Heart right ventricle (tissue), 16 donors: ENCODE data around the gene XG. TPM values are rescaled to one million over a fixed set of nuclear protein-coding genes. Genes with fewer than 3 reads are reported as not detected.
"Not testable (repeated sequence)": the region's sequence is repeated elsewhere in the genome, so short reads cannot be mapped to it uniquely, and the experiment has no call there.

Experiments used
- ATAC-seq, 8 donors: fragments of 200-7000 bp; cut with Tn5 transposase; one replicate each; pipeline ENCODE4 v1.9.1; 2020; ENCODE audit warnings: mild to moderate bottlenecking in 8 of 8, moderate library complexity in 8 of 8, moderate number of reproducible peaks in 1 of 8
- DNase-seq, 2 donors: peaks; one replicate each; pipeline ENCODE4 v3.0.0-alpha.2; 2020
- H3K27ac ChIP-seq, 10 donors: fragments of 200-600 bp; sonication (generic) in 2 of 10; one replicate each; pipeline versions ENCODE4 v1.5.0 to v1.8.0; 2020 to 2022; ENCODE audit warnings: mild to moderate bottlenecking in 3 of 10
- H3K27me3 ChIP-seq, 7 donors: fragments of 200-600 bp; one replicate each; pipeline ENCODE4 v1.8.0; 2021 to 2022; ENCODE audit warnings: mild to moderate bottlenecking in 2 of 7
- H3K36me3 ChIP-seq, 9 donors: fragments of 200-600 bp; sonication (generic) in 1 of 9; one replicate each; pipeline versions ENCODE4 v1.5.0 to v1.8.0; 2020 to 2022; ENCODE audit warnings: mild to moderate bottlenecking in 2 of 9
- H3K4me1 ChIP-seq, 9 donors: fragments of 200-600 bp; sonication (generic) in 1 of 9; one replicate each; pipeline versions ENCODE4 v1.5.0 to v1.8.0; 2020 to 2022; ENCODE audit warnings: mild to moderate bottlenecking in 4 of 9
- H3K4me3 ChIP-seq, 10 donors: fragments of 200-600 bp; sonication (generic) in 2 of 10; one replicate each; pipeline versions ENCODE4 v1.5.0 to v1.8.0; 2020 to 2022; ENCODE audit warnings: mild to moderate bottlenecking in 7 of 10, moderate library complexity in 2 of 10
- H3K9me3 ChIP-seq, 11 donors: fragments of 200-600 bp in 10 of 11; sonication (generic) in 2 of 11; one replicate each; pipeline versions ENCODE4 v1.5.0 to v1.8.0; 2013 to 2022; ENCODE audit warnings: mild to moderate bottlenecking in 2 of 11, control low read depth in 1 of 11, moderate library complexity in 1 of 11
- CTCF ChIP-seq, 9 donors: fragments of 200-600 bp; sonication (generic) in 2 of 9; IDR thresholded peaks; one replicate each; pipeline versions ENCODE4 v1.5.0 to v1.8.0; 2021 to 2022; ENCODE audit warnings: antibody characterized with exemption in 9 of 9, mild to moderate bottlenecking in 5 of 9, moderate library complexity in 1 of 9
- WGBS, 2 donors: extraction: QIAGEN DNeasy Blood & Tissue Kit; methylation state at CpG; one replicate each; pipeline ENCODE4 v1.1.7; 2013; ENCODE audit warnings: inconsistent platforms in 1 of 2; 5-methylcytosine and 5-hydroxymethylcytosine counted together
- intact Hi-C, 10 donors: fragments of 100-400 bp; cut with DNase I; formaldehyde crosslinking; loops; one replicate each; pipeline versions ENCODE4 v1.11.1 to v1.14.2; 2022
- polyA plus RNA-seq, 2 donors: library from polyadenylated mRNA; stranded (reverse); fragments of 200-250 nt; gene quantifications; one replicate each; pipeline ENCODE4 v1.2.3, GENCODE V29; 2013
- total RNA-seq, 10 donors: library from RNA; stranded (reverse); fragmentation: NEBNext Ultra II Directional in 3 of 10; extraction: Animal tissue kit (Norgen Biotek cat#: 25700) in 3 of 10; gene quantifications; one replicate each; pipeline versions ENCODE4 v1.2.1 to v1.2.4, GENCODE V29; 2021 to 2023
- donor health status: Arrhythmogenic right ventricular cardiomyopathy.
- donor health status: ischemic (EF 13 %, LVEDD 7.1; RV severe dilation, severe dysfunction).
- donor health status: healthy with polysubstance abuse.
- donor health status: DM: no; HTN: yes; CAD: no.
- donor health status: DM: no; HTN: no; CAD: no.
- donor health status: ischemic (EF 25% LVEDD 6.9; RV normal size, moderate dysfunction).
- donor health status: ischemic (EF 25% LVEDD 5.7; RV mildly dilated, moderate dysfunction).
- donor health status: healthy.
- donor health status: DM: yes; HTN: yes; CAD: no.
- donor health status: Ischemic cardiomyopathy.
- donor health status: ischemic (EF 35%, LVEDD 5.7; RV mildly dilated, moderate dysfunction).
- donor health status: nonischemic (EF 11% LVEDD 7.7; RV severe dilation, severe dysfunction).
- donor health status: DM: yes; HTN: yes; CAD: no.
- donor health status: PGD.
- donor health status: ischemic (EF 29% LVEDD 5.4; RV normal size, mild dysfunction).
- donor health status: nonischemic (EF 23%, LVEDD 6.1; RV moderate dilation, normal function).

XG gene
- total and polyA plus RNA-seq, 12 donors: 0.16 to 1.5 (median 0.29) TPM; not detected in 2

GRCh38 chrX:2788980-2789379, 37.1 kb downstream of the XG start:
- intact Hi-C loops: no loop called here
- H3K36me3 ChIP-seq: no peaks in the 10 kb centered on the region
- WGBS, 2 donors: 86 to 90% methylated on average over 4 of the region's 4 CpGs

DNA sequence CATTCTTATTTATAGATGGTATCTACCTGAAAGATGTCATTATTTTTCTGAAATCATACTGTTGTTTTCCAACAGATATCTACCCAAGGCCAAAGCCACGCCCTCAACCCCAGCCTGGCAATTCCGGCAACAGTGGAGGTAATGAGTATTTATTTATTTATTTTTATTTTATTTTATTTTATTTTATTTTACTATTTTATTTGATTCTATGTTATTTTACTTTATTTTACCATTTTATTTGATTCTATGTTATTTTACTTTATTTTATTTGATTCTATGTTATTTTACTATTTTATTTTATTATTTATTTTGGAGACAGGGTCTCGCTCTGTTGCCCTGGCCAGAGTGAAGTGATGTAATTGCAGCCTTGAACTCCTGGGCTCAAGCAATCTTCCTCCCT, 37.7 kb downstream of the XG start:
- no peak overlapping the region for H3K27ac ChIP-seq
- H3K27me3 ChIP-seq: peaks cover 0 to 9% (median 0%) of the 10 kb centered on the region in 7 donors
- ATAC-seq: no peak
- intact Hi-C loops: no loop called here
- no peak for TF ChIP-seq CTCF (IDR thresholded peaks at IDR 0.05)
- DNase-seq: no peak
- H3K9me3 ChIP-seq: no peaks in the 10 kb centered on the region
- H3K4me1 ChIP-seq: no peaks in the 10 kb centered on the region
- no peak overlapping the region for H3K4me3 ChIP-seq
- WGBS, 2 donors: 98% methylated on average over 3 of the region's 3 CpGs
- H3K36me3 ChIP-seq: no peaks in the 10 kb centered on the region

More at GRCh38 chrX:2788980-2789379, 37.1 kb downstream of the XG start:
- Histone ChIP-seq H3K27ac (no peak overlapping the region), H3K9me3 (no peaks in the 10 kb centered on the region), H3K4me3 (no peak overlapping the region), H3K4me1 (no peaks in the 10 kb centered on the region), H3K27me3 (peaks cover 0 to 9% (median 0%) of the 10 kb centered on the region in 7 donors)
- no peak for TF ChIP-seq CTCF (IDR thresholded peaks at IDR 0.05)
- DNase-seq (no peak), ATAC-seq (no peak)

GRCh38 chrX:2793752-2794151, 41.9 kb downstream of the XG start:
- H3K4me1 ChIP-seq: no peaks in the 10 kb centered on the region
- no peak overlapping the region for H3K27ac ChIP-seq
- DNase-seq (no peak), ATAC-seq (no peak)
- no peak overlapping the region for H3K4me3 ChIP-seq
- no peaks in the 10 kb centered on the region for H3K9me3 ChIP-seq
- no peaks in the 10 kb centered on the region for H3K36me3 ChIP-seq
- peaks cover 0 to 4% (median 0%) of the 10 kb centered on the region in 7 donors for H3K27me3 ChIP-seq
- 64 to 66% methylated on average over 7 of the region's 7 CpGs for WGBS, 2 donors
- intact Hi-C loops: no loop called here
- no peak for TF ChIP-seq CTCF (IDR thresholded peaks at IDR 0.05)

DNA sequence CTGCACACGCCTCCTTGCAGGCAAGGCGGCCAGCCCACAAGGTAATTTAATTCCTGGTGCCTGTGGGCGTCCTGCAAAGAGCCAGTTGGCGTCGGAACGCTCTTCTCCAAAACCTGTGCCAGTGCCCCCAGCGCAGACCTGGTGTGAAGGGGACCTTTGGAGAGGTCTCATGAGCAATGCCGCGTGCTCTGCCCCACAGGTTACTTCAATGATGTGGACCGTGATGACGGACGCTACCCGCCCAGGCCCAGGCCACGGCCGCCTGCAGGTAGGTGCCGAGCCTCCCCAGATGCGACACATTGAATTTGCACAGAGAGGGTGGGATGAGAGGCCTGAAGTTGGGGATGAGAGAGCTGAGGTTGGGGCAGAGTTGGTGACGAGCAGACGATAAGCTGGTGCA, 42.5 kb downstream of the XG start:
- ATAC-seq: no peak
- H3K27ac ChIP-seq: no peak overlapping the region
- H3K27me3 ChIP-seq: peaks cover 0 to 4% (median 0%) of the 10 kb centered on the region in 7 donors
- H3K36me3 ChIP-seq: no peaks in the 10 kb centered on the region
- 97 to 98% methylated on average over 19 of the region's 19 CpGs for WGBS, 2 donors
- no peak overlapping the region for H3K4me3 ChIP-seq
- intact Hi-C loops: no loop called here
- TF ChIP-seq CTCF (IDR thresholded peaks at IDR 0.05): no peak
- no peaks in the 10 kb centered on the region for H3K9me3 ChIP-seq
- no peaks in the 10 kb centered on the region for H3K4me1 ChIP-seq
- DNase-seq: no peak

- H3K9me3 ChIP-seq, intact Hi-C loops, DNase-seq, H3K36me3 ChIP-seq, ATAC-seq, H3K27ac ChIP-seq, H3K4me3 ChIP-seq, H3K27me3 ChIP-seq, H3K4me1 ChIP-seq: not testable (repeated sequence)
- WGBS, 2 donors: 43 to 62% methylated on average over 14 to 15 of the region's 15 CpGs
These were observed 45.0 kb downstream of the XG start for GRCh38 chrX:2796808-2797207.
